ENCODE results near the gene CIAPIN1.

The CIAPIN1 gene

GRCh38 chr16:57386381-57386951 is 60.7 kb downstream of the CIAPIN1 start:
- TF ChIP-seq CTCF (IDR thresholded peaks at IDR 0.05; ENCODE audit: low read depth, low read length), result no peak
- no peak for DNase-seq (ENCODE audit: extremely low read depth, low read depth)

GRCh38 chr16:57385083-57385482 is 62.1 kb downstream of the CIAPIN1 start:
- no peak for TF ChIP-seq CTCF (IDR thresholded peaks at IDR 0.05; ENCODE audit: low read depth, low read length)
- no peak for DNase-seq (ENCODE audit: extremely low read depth, low read depth)

GRCh38 chr16:57384248-57385070 is 62.7 kb downstream of the CIAPIN1 start:
- TF ChIP-seq CTCF (IDR thresholded peaks at IDR 0.05; ENCODE audit: low read depth, low read length), result no peak
- DNase-seq (ENCODE audit: extremely low read depth, low read depth), result no peak

GRCh38 chr16:57383276-57384247 is 63.6 kb downstream of the CIAPIN1 start:
- DNase-seq (ENCODE audit: extremely low read depth, low read depth), result no peak
- TF ChIP-seq CTCF (IDR thresholded peaks at IDR 0.05; ENCODE audit: low read depth, low read length), result no peak

- no peak for DNase-seq (ENCODE audit: extremely low read depth, low read depth)
Observed at GRCh38 chr16:57382535-57383275, 64.5 kb downstream of the CIAPIN1 start.

More at GRCh38 chr16:57382535-57383275, 64.5 kb downstream of the CIAPIN1 start:
- TF ChIP-seq CTCF (IDR thresholded peaks at IDR 0.05; ENCODE audit: low read depth, low read length), result no peak

Measured in AG09319 (cell line).